Inflammatory macrophage treated with lipopolysaccharide for 4 hours (primary cell): ENCODE results near the gene F3.
A peak's percentile ranks its signal among the peaks of the same experiment; 100 is the strongest.
"Not testable (repeated sequence)": the region's sequence is repeated elsewhere in the genome, so short reads cannot be mapped to it uniquely, and the experiment has no call there.

Experiments used
- DNase-seq: peaks from one replicate; pipeline ENCODE4 v3.0.0-alpha.2; 2020

The F3 gene

GRCh38 chr1:94541246-94542087 is at the start of gene F3:
F3 (minus strand) TSS chr1:94541759; CDS start chr1:94541636, 123 bp downstream.
- peak; percentile 94 for DNase-seq

GRCh38 chr1:94590203-94591137 is 48.9 kb upstream of the F3 start:
- DNase-seq = peak; percentile 26

GRCh38 chr1:94589728-94590127 is 48.2 kb upstream of the F3 start:
- no peak for DNase-seq

GRCh38 chr1:94582565-94582964 is 41.0 kb upstream of the F3 start:
- no peak for DNase-seq

- no peak for DNase-seq
These were observed 39.0 kb upstream of the F3 start for GRCh38 chr1:94580367-94581115.

GRCh38 chr1:94579876-94580294 is 38.3 kb upstream of the F3 start:
- no peak for DNase-seq

GRCh38 chr1:94578856-94579255 is 37.3 kb upstream of the F3 start:
- DNase-seq = no peak

GRCh38 chr1:94573917-94574316 is 32.4 kb upstream of the F3 start:
- not testable (repeated sequence) for DNase-seq

- no peak for DNase-seq
These were observed 31.2 kb upstream of the F3 start for GRCh38 chr1:94572780-94573179.

GRCh38 chr1:94570965-94571364 is 29.4 kb upstream of the F3 start:
- not testable (repeated sequence) for DNase-seq

- DNase-seq = not testable (repeated sequence)
These were observed 27.2 kb upstream of the F3 start for GRCh38 chr1:94568806-94569205.

GRCh38 chr1:94567975-94568607 is 26.5 kb upstream of the F3 start:
- not testable (repeated sequence) for DNase-seq

- not testable (repeated sequence) for DNase-seq
These were observed 24.9 kb upstream of the F3 start for GRCh38 chr1:94566436-94566835.

GRCh38 chr1:94565901-94566300 is 24.3 kb upstream of the F3 start:
- no peak for DNase-seq

- no peak for DNase-seq
These were observed 21.1 kb upstream of the F3 start for GRCh38 chr1:94562519-94563260.

GRCh38 chr1:94560333-94560732 is 18.8 kb upstream of the F3 start:
- DNase-seq = no peak

- DNase-seq = no peak
These were observed 18.4 kb upstream of the F3 start for GRCh38 chr1:94559921-94560320.

GRCh38 chr1:94555091-94555490 is 13.5 kb upstream of the F3 start:
- DNase-seq = no peak

- DNase-seq = no peak
These were observed 13.0 kb upstream of the F3 start for GRCh38 chr1:94554580-94554979.

- no peak for DNase-seq
These were observed 12.4 kb upstream of the F3 start for GRCh38 chr1:94553931-94554330.

- no peak for DNase-seq
These were observed 11.8 kb upstream of the F3 start for GRCh38 chr1:94553323-94553730.
